HG02610 (cell line): Measurements from ENCODE around the gene FBXO2.
"Not testable (repeated sequence)": the region's sequence is repeated elsewhere in the genome, so short reads cannot be mapped to it uniquely, and the experiment has no call there.

Experiments used
- ATAC-seq: cut with Tn5 transposase; IDR thresholded peaks from one replicate; pipeline ENCODE4 v1.9.1; 2021; ENCODE audit warnings: mild to moderate bottlenecking, moderate library complexity; ENCODE audit not compliant: unreplicated experiment

Gene FBXO2

GRCh38 chr1:11653861-11654136, 430 bp downstream of the FBXO2 start:
- no peak for ATAC-seq

DNA sequence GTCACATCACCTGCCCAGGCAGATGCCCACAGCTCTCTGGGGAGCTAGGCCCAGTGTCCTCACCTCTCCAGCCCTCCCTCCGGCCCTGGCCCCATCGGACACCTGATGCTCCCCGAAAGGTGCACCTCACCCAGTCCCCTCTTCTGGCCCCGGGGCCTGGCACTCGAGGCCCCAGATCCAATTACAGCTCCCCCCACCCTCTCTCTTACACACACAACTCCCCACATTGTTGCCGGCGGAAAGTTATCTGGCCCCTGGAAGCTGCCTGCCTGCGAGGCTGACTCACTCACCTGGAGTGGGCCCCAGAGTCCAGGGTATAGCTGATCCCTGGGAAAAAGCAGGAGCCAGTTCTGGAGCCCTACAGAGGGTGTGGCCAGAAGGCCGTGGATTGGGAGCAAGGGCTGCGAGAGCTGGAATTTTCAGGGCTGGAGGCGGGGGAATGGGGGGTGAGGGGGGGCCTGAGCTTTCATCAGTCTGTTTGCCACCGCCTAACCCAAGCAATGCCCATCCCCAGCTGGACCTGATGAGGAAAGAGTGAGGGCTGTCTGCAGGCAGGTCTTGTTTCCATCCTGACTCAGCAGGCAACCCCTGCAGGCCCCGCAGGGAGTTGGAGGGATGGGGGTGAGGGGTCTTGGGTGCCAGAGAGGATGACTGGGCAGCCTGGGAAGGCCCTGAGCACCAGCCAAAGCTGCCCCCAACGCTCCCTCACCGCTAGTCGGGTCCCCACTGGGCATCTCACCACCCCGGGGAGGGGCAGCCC, 948 bp downstream of the FBXO2 start:
- no peak for ATAC-seq

GRCh38 chr1:11652203-11652780, 1.9 kb downstream of the FBXO2 start:
- no peak for ATAC-seq

GRCh38 chr1:11651017-11651416, 3.2 kb downstream of the FBXO2 start:
- ATAC-seq, result no peak

DNA sequence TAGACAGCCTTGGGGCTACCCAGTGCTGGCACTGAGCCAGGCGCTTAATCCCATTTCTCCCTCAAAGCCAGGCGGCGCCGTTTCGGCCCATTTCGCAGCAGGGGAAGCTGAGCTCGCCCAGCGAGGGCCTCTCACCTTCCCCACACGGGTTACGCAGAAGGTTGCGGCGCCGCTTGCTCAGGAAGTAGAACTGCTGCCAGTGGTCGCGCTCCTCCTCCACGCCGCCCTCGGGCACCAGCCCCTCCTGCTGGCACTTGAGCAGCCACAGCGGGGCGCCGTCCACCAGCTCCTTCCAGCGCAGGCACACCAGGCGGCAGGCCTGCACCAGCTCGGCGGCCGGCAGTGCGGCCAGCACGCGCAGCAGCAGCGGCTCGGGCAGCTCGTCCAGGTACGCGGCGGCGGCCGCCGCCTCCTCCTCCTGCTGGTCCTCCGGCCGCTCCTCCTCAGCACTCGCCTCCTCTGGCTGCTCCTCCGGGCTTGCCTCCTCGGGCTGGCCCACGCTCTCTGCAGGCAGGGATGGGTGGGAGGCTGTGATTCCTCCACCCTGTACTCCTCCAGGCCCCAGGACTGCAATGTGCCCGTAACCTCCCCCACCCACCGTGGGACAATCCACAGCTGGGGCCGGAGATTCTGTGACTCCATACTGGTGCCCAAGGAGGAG, 3.8 kb downstream of the FBXO2 start:
- no peak for ATAC-seq

DNA sequence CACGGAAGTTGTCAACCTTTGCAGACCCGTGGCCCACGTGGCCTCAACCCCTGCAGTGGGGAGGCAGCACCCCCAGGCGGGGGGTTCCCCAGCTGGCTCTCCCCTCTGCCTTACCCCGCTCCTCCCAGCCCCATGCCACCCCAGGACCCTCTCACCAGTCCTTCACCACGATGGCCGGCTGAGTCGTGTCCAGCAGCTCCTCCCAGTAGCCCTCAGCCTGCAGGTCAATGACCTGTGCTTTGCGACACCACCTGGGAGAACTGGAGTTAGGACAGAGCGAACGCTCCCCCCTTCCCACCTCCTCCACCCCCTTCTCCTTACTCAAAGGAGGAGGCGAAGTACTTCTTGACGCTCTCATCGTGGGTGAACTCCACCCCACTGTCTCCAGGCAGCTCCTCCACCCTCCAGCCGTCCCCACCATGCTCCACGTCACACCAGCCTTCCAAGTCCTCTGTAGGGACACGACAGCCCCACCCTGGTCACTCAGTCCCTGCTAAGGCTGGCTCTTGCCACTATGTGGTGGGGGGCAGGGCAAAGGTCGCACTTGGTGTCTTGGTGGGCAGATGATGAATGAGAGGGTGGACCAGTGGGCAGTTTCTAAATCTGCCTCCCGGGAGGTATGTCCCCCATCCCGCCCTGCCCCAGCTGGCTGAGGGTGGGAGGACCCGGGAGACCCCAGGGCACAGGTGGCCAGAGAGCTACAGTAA, 4.5 kb downstream of the FBXO2 start:
- ATAC-seq, result no peak

DNA sequence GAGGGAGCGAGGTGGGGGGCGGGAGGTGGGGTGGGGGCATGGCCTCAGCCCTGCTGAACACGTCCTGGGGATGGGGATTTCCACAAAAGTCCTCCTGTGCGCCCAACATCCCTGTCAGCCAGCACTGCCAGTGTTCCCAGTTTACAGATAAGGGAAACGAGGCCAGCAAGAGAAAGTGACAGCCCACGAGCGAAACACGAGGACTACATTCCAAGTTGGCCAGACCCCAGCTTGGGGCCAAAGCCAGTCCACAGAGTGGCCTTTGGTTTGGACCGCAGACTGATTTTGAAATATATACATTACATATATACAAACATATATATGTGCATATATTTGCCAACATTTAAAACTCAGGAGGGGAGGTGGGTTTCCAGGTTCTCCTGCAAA, 5.0 kb downstream of the FBXO2 start:
- ATAC-seq, result no peak

GRCh38 chr1:11648732-11649158, 5.5 kb downstream of the FBXO2 start:
- ATAC-seq, result no peak

- no peak for ATAC-seq
Observed at GRCh38 chr1:11648039-11648438, 6.2 kb downstream of the FBXO2 start.

GRCh38 chr1:11647333-11647732, 6.9 kb downstream of the FBXO2 start:
- no peak for ATAC-seq

DNA sequence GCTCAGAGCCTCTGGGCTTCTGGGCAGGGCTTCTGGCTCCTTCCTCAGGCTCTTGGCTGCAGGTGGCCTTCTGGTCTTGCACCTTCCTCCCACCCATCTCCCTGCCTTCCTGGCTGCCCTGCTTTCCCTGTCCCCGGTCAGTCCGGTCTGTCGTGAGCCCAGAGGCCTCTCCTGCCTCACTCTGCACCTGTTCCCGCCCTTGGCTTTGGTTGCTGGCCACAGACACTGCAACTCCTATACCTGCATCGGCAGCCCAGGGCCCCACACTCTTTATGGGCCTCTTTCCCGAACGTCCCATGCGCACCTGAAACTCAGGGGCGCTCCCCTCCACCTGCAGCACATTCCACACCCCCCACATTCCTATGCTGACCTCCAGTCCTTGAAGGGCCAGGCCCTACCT, 7.9 kb downstream of the FBXO2 start:
- ATAC-seq, result no peak

DNA sequence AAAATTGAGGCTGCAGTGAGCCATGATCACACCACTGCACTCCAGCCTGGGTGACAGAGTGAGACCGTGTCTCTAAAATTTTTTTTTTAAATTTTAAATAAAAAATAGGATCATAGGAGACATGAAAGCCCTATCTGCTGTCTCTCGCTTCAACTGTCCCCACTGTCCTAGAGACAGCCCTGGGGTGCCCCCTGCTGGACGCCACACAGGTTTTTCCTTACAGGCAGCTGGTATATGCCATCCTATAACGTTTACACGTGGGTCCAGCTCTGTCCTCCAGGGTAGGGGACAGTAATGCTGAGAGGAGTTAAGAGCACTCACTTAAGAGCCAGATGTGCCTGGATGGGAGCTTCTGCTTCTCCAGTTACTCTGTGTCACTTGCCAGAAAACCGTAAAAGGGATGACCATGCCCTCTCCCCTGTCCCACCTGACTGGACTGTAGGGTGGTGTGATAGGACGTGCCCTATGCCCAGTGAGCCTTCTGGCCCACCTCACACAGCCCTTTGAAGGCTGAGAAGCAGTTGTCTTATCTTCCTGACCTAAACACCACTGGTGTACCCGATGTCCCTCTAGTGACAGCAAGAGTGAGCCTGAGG, 8.5 kb downstream of the FBXO2 start:
- ATAC-seq, result no peak

GRCh38 chr1:11645270-11645669, 9.0 kb downstream of the FBXO2 start:
- no peak for ATAC-seq

- no peak for ATAC-seq
Observed at GRCh38 chr1:11643782-11644181, 10.4 kb downstream of the FBXO2 start.

DNA sequence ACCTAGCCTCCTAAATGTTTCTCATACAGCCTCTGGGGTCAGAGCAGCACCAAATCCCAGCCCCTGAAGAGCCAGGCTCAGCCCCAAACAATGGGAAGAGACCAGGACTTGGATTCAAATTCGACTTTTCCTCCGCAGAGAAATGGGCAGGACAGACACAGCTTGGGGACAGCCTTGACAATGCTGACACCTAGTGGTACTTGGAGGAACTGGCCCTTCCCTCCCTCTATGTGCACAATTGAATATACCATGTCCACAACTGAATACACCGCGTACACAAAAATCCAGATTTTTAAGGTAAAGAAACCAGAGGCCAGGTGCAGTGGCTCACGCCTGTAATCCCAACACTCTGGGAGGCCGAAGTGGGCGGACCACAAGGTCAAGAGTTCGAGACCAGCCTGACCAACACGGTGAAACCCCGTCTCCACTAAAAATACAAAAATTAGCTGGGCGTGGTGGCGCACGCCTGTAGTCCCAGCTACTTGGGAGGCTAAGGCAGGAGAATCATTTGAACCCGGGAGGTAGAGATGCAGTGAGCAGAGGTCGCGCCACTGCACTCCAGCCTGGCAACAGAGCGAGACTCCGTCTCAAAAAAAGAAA, 11.7 kb downstream of the FBXO2 start:
- not testable (repeated sequence) for ATAC-seq

- ATAC-seq, result no peak
Observed at GRCh38 chr1:11641776-11642305, 12.4 kb downstream of the FBXO2 start.

- ATAC-seq, result no peak
Observed at GRCh38 chr1:11640944-11641343, 13.3 kb downstream of the FBXO2 start.

- no peak for ATAC-seq
Observed at GRCh38 chr1:11640101-11640500, 14.1 kb downstream of the FBXO2 start.

GRCh38 chr1:11639372-11639771, 14.9 kb downstream of the FBXO2 start:
- no peak for ATAC-seq

DNA sequence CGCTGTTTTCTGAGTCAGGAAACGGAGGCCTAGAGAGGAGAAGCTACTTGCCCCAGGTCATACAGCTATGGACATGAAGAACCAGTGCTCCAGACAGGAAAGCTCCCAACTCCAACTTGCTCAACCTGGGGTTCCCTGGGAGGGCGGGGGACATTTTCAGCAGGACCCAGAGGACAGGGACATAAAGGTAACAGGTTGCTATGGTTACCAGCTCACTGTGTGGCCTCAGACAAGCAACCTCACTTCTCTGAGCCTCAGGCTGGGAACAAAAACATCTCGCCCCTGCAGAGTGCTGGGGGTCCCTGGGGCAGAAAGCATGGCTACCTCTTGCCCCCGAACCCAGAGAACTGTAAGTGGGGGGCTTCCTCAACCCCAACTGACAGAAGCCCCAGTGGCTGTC, 16.1 kb downstream of the FBXO2 start:
- ATAC-seq, result no peak
